Effector memory CD4-positive, alpha-beta T cell (primary cell): ENCODE results near the gene THOC6.

Experiments used
- DNase-seq, 3 donors: peaks; one replicate each; pipeline ENCODE4 v3.0.0-alpha.2; 2020
- H3K27ac ChIP-seq: 2 replicates; pipeline ENCODE4 v1.7.0; 2013; ENCODE audit warnings: mild to moderate bottlenecking, low read length, moderate library complexity; ENCODE audit not compliant: insufficient read depth, poor library complexity, severe bottlenecking
- H3K27me3 ChIP-seq: replicated peaks from 2 replicates; pipeline ENCODE4 v1.7.0; 2013; ENCODE audit warnings: mild to moderate bottlenecking, low read length; ENCODE audit not compliant: insufficient read depth, control insufficient read depth, poor library complexity, severe bottlenecking
- H3K36me3 ChIP-seq: 2 replicates; pipeline ENCODE4 v1.7.0; 2013; ENCODE audit warnings: mild to moderate bottlenecking, low read length, moderate library complexity; ENCODE audit not compliant: control insufficient read depth, insufficient read depth
- H3K4me1 ChIP-seq: 2 replicates; pipeline ENCODE4 v1.7.0; 2013; ENCODE audit warnings: low read length, mild to moderate bottlenecking; ENCODE audit not compliant: control insufficient read depth, insufficient read depth, poor library complexity, severe bottlenecking
- H3K4me3 ChIP-seq: 2 replicates; pipeline ENCODE4 v1.7.0; 2013; ENCODE audit warnings: low read length, low read depth, mild to moderate bottlenecking; ENCODE audit not compliant: insufficient read depth, poor library complexity, severe bottlenecking
- H3K9me3 ChIP-seq: 2 replicates; pipeline ENCODE4 v1.7.0; 2013; ENCODE audit warnings: mild to moderate bottlenecking, low read length, moderate library complexity; ENCODE audit not compliant: control insufficient read depth

Gene THOC6

GRCh38 chr16:3007059-3007956 lies 16.5 kb upstream of the THOC6 start:
- peak overlapping the region; percentile 18 for H3K4me3 ChIP-seq
- no peak for DNase-seq
- H3K9me3 ChIP-seq: no peaks in the 10 kb centered on the region
- no peak overlapping the region for H3K27ac ChIP-seq
- no peaks in the 10 kb centered on the region for H3K36me3 ChIP-seq
- peaks cover 26% of the 10 kb centered on the region for H3K4me1 ChIP-seq
- peaks cover 3% of the 10 kb centered on the region for H3K27me3 ChIP-seq

GRCh38 chr16:3007957-3008689 lies 15.7 kb upstream of the THOC6 start:
- Histone ChIP-seq H3K27me3 (peaks cover 3% of the 10 kb centered on the region), H3K27ac (no peak overlapping the region), H3K4me3 (peak overlapping the region; percentile 18), H3K9me3 (no peaks in the 10 kb centered on the region), H3K4me1 (peaks cover 30% of the 10 kb centered on the region), H3K36me3 (no peaks in the 10 kb centered on the region)
- DNase-seq: peak in 1 of 3 donors; percentile 11

GRCh38 chr16:3008690-3009037 lies 15.2 kb upstream of the THOC6 start:
- Histone ChIP-seq H3K27me3 (peaks cover 3% of the 10 kb centered on the region), H3K27ac (no peak overlapping the region), H3K36me3 (no peaks in the 10 kb centered on the region), H3K9me3 (no peaks in the 10 kb centered on the region), H3K4me3 (peak overlapping the region; percentile 4), H3K4me1 (peaks cover 30% of the 10 kb centered on the region)
- DNase-seq: no peak

- H3K4me1 ChIP-seq: peaks cover 29% of the 10 kb centered on the region
- peaks cover 3% of the 10 kb centered on the region for H3K27me3 ChIP-seq
- H3K36me3 ChIP-seq: no peaks in the 10 kb centered on the region
- no peak for DNase-seq
- no peaks in the 10 kb centered on the region for H3K9me3 ChIP-seq
- no peak overlapping the region for H3K27ac ChIP-seq
- no peak overlapping the region for H3K4me3 ChIP-seq
Observed at GRCh38 chr16:3009568-3010390, 14.1 kb upstream of the THOC6 start.

- H3K27ac ChIP-seq: no peak overlapping the region
- no peak for DNase-seq
- H3K4me1 ChIP-seq: peaks cover 26% of the 10 kb centered on the region
- no peaks in the 10 kb centered on the region for H3K36me3 ChIP-seq
- H3K4me3 ChIP-seq: no peak overlapping the region
- no peaks in the 10 kb centered on the region for H3K9me3 ChIP-seq
- peaks cover 3% of the 10 kb centered on the region for H3K27me3 ChIP-seq
Observed at GRCh38 chr16:3010510-3010909, 13.3 kb upstream of the THOC6 start.

- no peaks in the 10 kb centered on the region for H3K9me3 ChIP-seq
- no peak overlapping the region for H3K4me3 ChIP-seq
- peaks cover 3% of the 10 kb centered on the region for H3K27me3 ChIP-seq
- no peak for DNase-seq
- H3K27ac ChIP-seq: no peak overlapping the region
- no peaks in the 10 kb centered on the region for H3K36me3 ChIP-seq
- peaks cover 21% of the 10 kb centered on the region for H3K4me1 ChIP-seq
Observed at GRCh38 chr16:3012246-3012645, 11.6 kb upstream of the THOC6 start.

GRCh38 chr16:3012828-3013420 lies 10.9 kb upstream of the THOC6 start, which contains the start of gene CLDN9:
CLDN9 (plus strand) TSS chr16:3012923; CDS start chr16:3013363, 440 bp downstream.
- no peak within 1 kb of the TSS for H3K4me3 ChIP-seq
- peaks cover 7% of the 10 kb centered on the region for H3K27me3 ChIP-seq
- no peaks in the 10 kb centered on the region for H3K9me3 ChIP-seq
- H3K36me3 ChIP-seq: no peaks in the 10 kb centered on the region
- no peak within 1 kb of the TSS for H3K27ac ChIP-seq
- H3K4me1 ChIP-seq: peaks cover 16% of the 10 kb centered on the region
- no peak for DNase-seq

- Histone ChIP-seq H3K4me3 (no peak overlapping the region), H3K9me3 (no peaks in the 10 kb centered on the region), H3K36me3 (no peaks in the 10 kb centered on the region), H3K27ac (no peak overlapping the region), H3K4me1 (peaks cover 16% of the 10 kb centered on the region), H3K27me3 (peaks cover 8% of the 10 kb centered on the region)
- no peak for DNase-seq
Observed at GRCh38 chr16:3013491-3013951, 10.3 kb upstream of the THOC6 start.

- Histone ChIP-seq H3K27ac (no peak overlapping the region), H3K4me1 (peaks cover 14% of the 10 kb centered on the region), H3K4me3 (no peak overlapping the region), H3K9me3 (no peaks in the 10 kb centered on the region), H3K36me3 (no peaks in the 10 kb centered on the region), H3K27me3 (peaks cover 8% of the 10 kb centered on the region)
- no peak for DNase-seq
Observed at GRCh38 chr16:3013998-3014690, 9.7 kb upstream of the THOC6 start.
